SK-N-SH treated with all-trans-retinoic acid at 6 μM for 48 hours (cell line): ENCODE measurements around the gene RNASEH1.
A peak's percentile ranks its signal among the peaks of the same experiment; 100 is the strongest.

Experiments used
- ATAC-seq: fragments of 200-7000 bp; cut with Tn5 transposase; 3 replicates; pipeline ENCODE4 v1.9.1; 2020; ENCODE audit warnings: mild to moderate bottlenecking, moderate library complexity
- ARNTL ChIP-seq: fragments of 450-650 bp; formaldehyde crosslinking; IDR thresholded peaks from 2 replicates; pipeline ENCODE4 v1.5.0; 2020; ENCODE audit warnings: low read depth, mild to moderate bottlenecking, moderate library complexity, borderline replicate concordance
- BACH2 ChIP-seq: fragments of 250-450 bp; sonication (Bioruptor Pico); IDR thresholded peaks from 2 replicates; pipeline ENCODE4 v1.9.0; 2021; ENCODE audit warnings: mild to moderate bottlenecking, borderline replicate concordance
- CREB5 ChIP-seq: fragments of 250-450 bp; sonication (Bioruptor Pico); IDR thresholded peaks from 2 replicates; pipeline ENCODE4 v1.5.1; 2020; ENCODE audit warnings: low read depth, mild to moderate bottlenecking, moderate library complexity
- CSDC2 ChIP-seq: fragments of 250-450 bp; sonication (Bioruptor Pico); IDR thresholded peaks from 2 replicates; pipeline ENCODE4 v1.5.0; 2020; ENCODE audit warnings: mild to moderate bottlenecking, moderate library complexity
- ISL1 ChIP-seq: fragments of 250-450 bp; sonication (Bioruptor Pico); IDR thresholded peaks from 2 replicates; pipeline ENCODE4 v2.1.2; 2022; ENCODE audit warnings: mild to moderate bottlenecking, moderate library complexity
- OSR1 ChIP-seq: fragments of 250-450 bp; sonication (Bioruptor Pico); IDR thresholded peaks from 2 replicates; pipeline ENCODE4 v1.8.0; 2022; ENCODE audit warnings: moderate library complexity, mild to moderate bottlenecking, inconsistent platforms
- PATZ1 ChIP-seq: fragments of 250-450 bp; sonication (Bioruptor Pico); IDR thresholded peaks from 2 replicates; pipeline ENCODE4 v1.8.0; 2020; ENCODE audit warnings: mild to moderate bottlenecking, moderate library complexity, borderline replicate concordance
- POU6F1 ChIP-seq: fragments of 250-450 bp; sonication (Bioruptor Pico); IDR thresholded peaks from 2 replicates; pipeline ENCODE4 v1.8.0; 2021; ENCODE audit warnings: low read depth, mild to moderate bottlenecking, moderate library complexity, borderline replicate concordance
- PPARA ChIP-seq: fragments of 250-450 bp; sonication (Bioruptor Pico); IDR thresholded peaks from 2 replicates; pipeline ENCODE4 v1.5.0; 2020; ENCODE audit warnings: mild to moderate bottlenecking, borderline replicate concordance
- RARB ChIP-seq: fragments of 250-450 bp; sonication (Bioruptor Pico); IDR thresholded peaks from 2 replicates; pipeline ENCODE4 v1.8.0; 2021; ENCODE audit warnings: mild to moderate bottlenecking, moderate library complexity
- SNAI2 ChIP-seq: fragments of 250-450 bp; sonication (Bioruptor Pico); IDR thresholded peaks from 2 replicates; pipeline ENCODE4 v1.5.0; 2020; ENCODE audit warnings: mild to moderate bottlenecking, moderate library complexity
- TCF4 ChIP-seq: fragments of 250-450 bp; sonication (Bioruptor Pico); IDR thresholded peaks from 2 replicates; pipeline ENCODE4 v1.8.0; 2021; ENCODE audit warnings: mild to moderate bottlenecking, moderate library complexity, borderline replicate concordance
- TOX ChIP-seq: fragments of 250-450 bp; sonication (Bioruptor Pico); IDR thresholded peaks from 2 replicates; pipeline ENCODE4 v1.8.0; 2021; ENCODE audit warnings: mild to moderate bottlenecking, moderate library complexity, borderline replicate concordance
- ZC3H10 ChIP-seq: fragments of 250-450 bp; sonication (Bioruptor Pico); IDR thresholded peaks from 2 replicates; pipeline ENCODE4 v1.5.1; 2021; ENCODE audit warnings: mild to moderate bottlenecking, moderate library complexity
- ZFP3 ChIP-seq: fragments of 250-450 bp; sonication (Bioruptor Pico); IDR thresholded peaks from 2 replicates; pipeline ENCODE4 v1.5.0; 2020; ENCODE audit warnings: mild to moderate bottlenecking, moderate library complexity
- ZFP30 ChIP-seq: fragments of 450-650 bp; formaldehyde crosslinking; IDR thresholded peaks from 2 replicates; pipeline ENCODE4 v1.5.0; 2022; ENCODE audit warnings: mild to moderate bottlenecking, moderate library complexity
- ZNF565 ChIP-seq: fragments of 450-650 bp; formaldehyde crosslinking; conservative IDR thresholded peaks from 2 replicates; pipeline ENCODE4 v1.5.0; 2020; ENCODE audit warnings: low read depth, mild to moderate bottlenecking, moderate library complexity
- ZNF8 ChIP-seq: fragments of 450-650 bp; formaldehyde crosslinking; IDR thresholded peaks from 2 replicates; pipeline ENCODE4 v1.5.0; 2020; ENCODE audit warnings: mild to moderate bottlenecking, moderate library complexity

The RNASEH1 gene

GRCh38 chr2:3594493-3595281 lies 36.6 kb upstream of the RNASEH1 start, which contains the start of gene COLEC11 (continued):
- TF ChIP-seq PATZ1: 0 out of 2 replicates have a peak, but pooled peaks have one; percentile 61

- ATAC-seq: no peak
- TF ChIP-seq ARNTL (no peak), RARB (no peak), ZFP30 (CRISPR knock-in tag) (no peak), CSDC2 (CRISPR knock-in tag) (no peak), TOX (CRISPR knock-in tag) (no peak), SNAI2 (CRISPR knock-in tag) (no peak), ZNF565 (CRISPR knock-in tag) (no peak), TCF4 (CRISPR knock-in tag) (no peak), ZFP3 (no peak), BACH2 (CRISPR knock-in tag) (no peak)
These were observed 31.0 kb upstream of the RNASEH1 start for GRCh38 chr2:3589086-3589485.

GRCh38 chr2:3588084-3588483 lies 30.0 kb upstream of the RNASEH1 start:
- TF ChIP-seq SNAI2 (CRISPR knock-in tag) (no peak), ARNTL (no peak), PPARA (no peak)
- TF ChIP-seq, all 23 proteins: peak for 0
- ATAC-seq: no peak

- no peak for TF ChIP-seq ZFP30 (CRISPR knock-in tag)
- TF ChIP-seq OSR1: no peak
- TF ChIP-seq TOX (CRISPR knock-in tag): no peak
- TF ChIP-seq ARNTL: no peak
- ATAC-seq: no peak
These were observed 29.3 kb upstream of the RNASEH1 start for GRCh38 chr2:3587432-3587831.

GRCh38 chr2:3587021-3587420 lies 28.9 kb upstream of the RNASEH1 start:
- TF ChIP-seq PPARA: no peak
- ATAC-seq: no peak

GRCh38 chr2:3586220-3586619 lies 28.1 kb upstream of the RNASEH1 start:
- no peak for ATAC-seq
- no peak for TF ChIP-seq ZNF8 (CRISPR knock-in tag)
- TF ChIP-seq TCF4 (CRISPR knock-in tag): no peak
- no peak for TF ChIP-seq POU6F1 (CRISPR knock-in tag)
- TF ChIP-seq CREB5 (CRISPR knock-in tag): no peak
- no peak for TF ChIP-seq ZC3H10 (CRISPR knock-in tag)
- TF ChIP-seq OSR1: no peak
- no peak for TF ChIP-seq PPARA
- TF ChIP-seq ZNF565 (CRISPR knock-in tag): no peak
- TF ChIP-seq ISL1 (CRISPR knock-in tag): no peak
- no peak for TF ChIP-seq BACH2 (CRISPR knock-in tag)
- TF ChIP-seq, all 23 proteins: peak for 0
